AG08396 (cell line): ENCODE measurements around the gene PARD3B.

Experiments used
- DNase-seq: peaks from one replicate; pipeline ENCODE4 v3.0.0; 2012; ENCODE audit warnings: low spot score, mixed read lengths

Gene PARD3B

GRCh38 chr2:205658068-205658467 lies 1112.8 kb downstream of the PARD3B start:
- DNase-seq: no peak

- DNase-seq: no peak
Observed at GRCh38 chr2:205658572-205658971, 1113.3 kb downstream of the PARD3B start.

DNA sequence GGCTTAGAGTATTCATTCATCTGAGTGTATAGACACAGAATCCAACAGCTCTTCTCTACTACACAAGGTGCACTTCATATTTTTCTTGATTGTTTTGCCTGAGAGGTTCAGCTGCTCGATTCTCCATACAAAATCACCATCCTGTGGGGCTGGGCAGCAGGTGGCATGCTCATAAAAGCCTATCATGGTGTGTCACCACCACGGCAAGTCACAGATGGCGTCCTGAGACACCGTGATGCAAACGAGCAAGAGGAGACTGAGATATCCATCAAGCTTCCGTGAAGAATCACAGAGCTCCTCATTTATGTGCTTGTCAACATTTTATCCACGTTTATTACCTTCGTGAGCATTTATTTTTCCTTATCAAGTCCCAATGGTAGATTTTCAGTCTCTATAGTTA lies 1114.6 kb downstream of the PARD3B start:
- no peak for DNase-seq

GRCh38 chr2:205660521-205661124 lies 1115.3 kb downstream of the PARD3B start:
- peak; percentile 74 for DNase-seq

GRCh38 chr2:205661281-205661680 lies 1116.0 kb downstream of the PARD3B start:
- DNase-seq: no peak

- no peak for DNase-seq
Observed at GRCh38 chr2:205662206-205662965, 1117.1 kb downstream of the PARD3B start.

DNA sequence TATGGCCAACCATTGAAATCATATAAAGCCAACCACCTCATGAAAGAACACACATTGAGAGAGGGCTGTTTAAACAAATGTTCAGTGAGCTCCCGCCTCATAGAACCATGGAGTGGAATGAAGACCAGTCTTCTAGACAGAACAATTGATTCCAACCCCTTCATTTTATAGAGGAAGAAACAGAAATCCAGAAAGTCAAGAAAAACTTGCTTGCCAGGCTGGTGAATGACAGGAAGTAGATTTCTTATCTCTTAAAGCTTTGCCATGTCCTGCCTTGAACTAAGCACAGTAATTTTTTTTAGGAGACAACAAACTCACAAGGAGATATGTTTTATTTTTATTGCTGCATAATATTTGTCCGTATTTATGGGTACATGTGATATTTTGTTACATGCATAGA lies 1120.5 kb downstream of the PARD3B start:
- DNase-seq: no peak
